Neural cell (in vitro differentiated cells): Measurements from ENCODE around the gene ENTREP1. TPM values are rescaled to one million over a fixed set of nuclear protein-coding genes. Genes with fewer than 3 reads are reported as not detected.

ENCODE experiments used
- H2AFZ ChIP-seq: fragments of 200-600, 300-800 bp; sonication (generic), shearing (Covaris generic); 2 replicates; pipeline ENCODE4 v1.6.0; 2014; ENCODE audit warnings: low read depth, mild to moderate bottlenecking, antibody characterized with exemption, low read length, moderate library complexity
- H3F3A ChIP-seq: fragments of 200-600 bp; shearing (Covaris generic); 2 replicates; pipeline ENCODE4 v1.6.1; 2016; ENCODE audit warnings: mild to moderate bottlenecking, moderate library complexity, mixed read lengths, antibody characterized with exemption, low read length; ENCODE audit not compliant: insufficient read depth, poor library complexity, severe bottlenecking
- H3K27ac ChIP-seq: fragments of 200-600, 300-800 bp; sonication (generic), shearing (Covaris generic); 2 replicates; pipeline ENCODE4 v1.5.1; 2014; ENCODE audit warnings: mild to moderate bottlenecking, low read length, moderate library complexity
- H3K27me3 ChIP-seq: fragments of 300-800, 200-600 bp; sonication (generic), shearing (Covaris generic); 2 replicates; pipeline ENCODE4 v1.6.0; 2014; ENCODE audit warnings: mild to moderate bottlenecking, low read depth, low read length, moderate library complexity; ENCODE audit not compliant: insufficient read depth
- H3K36me3 ChIP-seq: fragments of 300-800, 200-600 bp; sonication (generic), shearing (Covaris generic); 2 replicates; pipeline ENCODE4 v1.5.1; 2014; ENCODE audit warnings: mild to moderate bottlenecking, antibody characterized with exemption, low read length, moderate library complexity; ENCODE audit not compliant: insufficient read depth
- H3K4me2 ChIP-seq: fragments of 300-800, 200-600 bp; sonication (generic), shearing (Covaris generic); 2 replicates; pipeline ENCODE4 v1.6.0; 2014; ENCODE audit warnings: mild to moderate bottlenecking, low read length
- H3K4me3 ChIP-seq: fragments of 300-800, 200-600 bp; sonication (generic), shearing (Covaris generic); 2 replicates; pipeline ENCODE4 v1.5.1; 2014; ENCODE audit warnings: mild to moderate bottlenecking, low read length, moderate library complexity
- H3K79me2 ChIP-seq: fragments of 200-600 bp; shearing (Covaris generic); replicated peaks from 2 replicates; pipeline ENCODE4 v1.6.0; 2014; ENCODE audit warnings: mild to moderate bottlenecking, low read length, moderate library complexity; ENCODE audit not compliant: insufficient read depth
- H3K9ac ChIP-seq: fragments of 300-800, 200-600 bp; sonication (generic), shearing (Covaris generic); 2 replicates; pipeline ENCODE4 v1.6.1; 2016; ENCODE audit warnings: mild to moderate bottlenecking, low read length, mixed read lengths
- H3K9me2 ChIP-seq: fragments of 200-600 bp; shearing (Covaris generic); 2 replicates; pipeline ENCODE4 v1.6.1; 2016; ENCODE audit warnings: mild to moderate bottlenecking, low read length, mixed read lengths; ENCODE audit not compliant: insufficient read depth
- H3K9me3 ChIP-seq: fragments of 200-600, 300-800 bp; sonication (generic), shearing (Covaris generic); 2 replicates; pipeline ENCODE4 v1.6.1; 2016; ENCODE audit warnings: mild to moderate bottlenecking, mixed run types, low read length, moderate library complexity, mixed read lengths
- H4K20me1 ChIP-seq: fragments of 200-600 bp; shearing (Covaris generic); 2 replicates; pipeline ENCODE4 v1.6.1; 2016; ENCODE audit warnings: mild to moderate bottlenecking, mixed run types; ENCODE audit not compliant: insufficient read depth
- CTCF ChIP-seq: fragments of 450-650 bp; IDR thresholded peaks from 2 replicates; pipeline ENCODE4 v1.5.1; 2014; ENCODE audit warnings: antibody characterized with exemption, mild to moderate bottlenecking, moderate library complexity; ENCODE audit not compliant: poor library complexity, severe bottlenecking
- EP300 ChIP-seq: fragments of 450-650 bp; conservative IDR thresholded peaks from 2 replicates; pipeline ENCODE4 v1.6.1; 2014; ENCODE audit warnings: antibody characterized with exemption, mild to moderate bottlenecking, moderate library complexity; ENCODE audit not compliant: poor library complexity, severe bottlenecking
- EZH2 ChIP-seq: fragments of 200-600, 300-800 bp; shearing (Covaris generic), sonication (generic); IDR thresholded peaks from 2 replicates; pipeline ENCODE4 v1.6.1; 2014; ENCODE audit warnings: antibody characterized with exemption, low read length, borderline replicate concordance, mild to moderate bottlenecking; ENCODE audit not compliant: insufficient read depth, poor library complexity, severe bottlenecking
- MXI1 ChIP-seq: fragments of 450-650 bp; conservative IDR thresholded peaks from 2 replicates; pipeline ENCODE4 v1.6.1; 2014; ENCODE audit warnings: antibody characterized with exemption, mild to moderate bottlenecking; ENCODE audit not compliant: poor library complexity, severe bottlenecking
- POLR2AphosphoS5 ChIP-seq: IDR thresholded peaks from 2 replicates; pipeline ENCODE4 v1.6.1; 2012
- RAD21 ChIP-seq: fragments of 450-650 bp; conservative IDR thresholded peaks from 2 replicates; pipeline ENCODE4 v1.6.1; 2014; ENCODE audit warnings: antibody characterized with exemption, mild to moderate bottlenecking, moderate library complexity
- REST ChIP-seq: IDR thresholded peaks from 2 replicates; pipeline ENCODE4 v1.6.1; 2012; ENCODE audit warnings: borderline replicate concordance
- SMC3 ChIP-seq: fragments of 450-650 bp; conservative IDR thresholded peaks from 2 replicates; pipeline ENCODE4 v1.6.1; 2014; ENCODE audit warnings: antibody characterized with exemption, mild to moderate bottlenecking, moderate library complexity; ENCODE audit not compliant: poor library complexity
- TAF1 ChIP-seq: IDR thresholded peaks from 2 replicates; pipeline ENCODE4 v1.6.1; 2012; ENCODE audit warnings: low read depth
- polyA plus RNA-seq: library from polyadenylated mRNA; depleted of rRNA; stranded (reverse); fragments of >200 nt; gene quantifications from 2 replicates; pipeline ENCODE4 v1.2.3, GENCODE V29; 2014

Gene ENTREP1
- polyA plus RNA-seq, 1 donor from 2014 or later = 2.0 TPM

GRCh38 chr9:69425136-69425801 lies 100.3 kb downstream of the ENTREP1 start:
- Histone ChIP-seq H3K27ac (no peak overlapping the region), H4K20me1 (no peaks in the 10 kb centered on the region), H3K36me3 (peaks cover 7% of the 10 kb centered on the region), H3K4me2 (no peak overlapping the region), H3K9me2 (no peaks in the 10 kb centered on the region), H3K4me3 (no peak overlapping the region), H2AFZ (no peak overlapping the region), H3F3A (no peaks in the 10 kb centered on the region), H3K27me3 (no peaks in the 10 kb centered on the region), H3K9ac (no peak overlapping the region), H3K79me2 (no peaks in the 10 kb centered on the region), H3K9me3 (peaks cover 3% of the 10 kb centered on the region)
- no peak for TF ChIP-seq TAF1
- TF ChIP-seq SMC3 = no peak
- no peak for TF ChIP-seq EZH2
- TF ChIP-seq MXI1 = no peak
- no peak for TF ChIP-seq RAD21
- no peak for TF ChIP-seq POLR2AphosphoS5
- TF ChIP-seq EP300 = no peak
- no peak for TF ChIP-seq CTCF
- TF ChIP-seq REST = no peak

GRCh38 chr9:69427286-69427685 lies 102.3 kb downstream of the ENTREP1 start:
- no peak overlapping the region for H3K27ac ChIP-seq
- TF ChIP-seq EP300 (no peak), MXI1 (no peak), POLR2AphosphoS5 (no peak), SMC3 (no peak), RAD21 (no peak), REST (no peak), EZH2 (no peak), TAF1 (no peak), CTCF (no peak)

More at GRCh38 chr9:69427286-69427685, 102.3 kb downstream of the ENTREP1 start:
- H3K27me3 ChIP-seq = no peaks in the 10 kb centered on the region
- no peaks in the 10 kb centered on the region for H3K79me2 ChIP-seq
- no peak overlapping the region for H3K9ac ChIP-seq
- H3K4me3 ChIP-seq = no peak overlapping the region
- H3K36me3 ChIP-seq = peaks cover 19% of the 10 kb centered on the region
- no peaks in the 10 kb centered on the region for H3K9me2 ChIP-seq
- peaks cover 15% of the 10 kb centered on the region for H3K9me3 ChIP-seq
- H2AFZ ChIP-seq = no peak overlapping the region
- no peak overlapping the region for H3K4me2 ChIP-seq
- H3F3A ChIP-seq = no peaks in the 10 kb centered on the region
- H4K20me1 ChIP-seq = no peaks in the 10 kb centered on the region
